Posterior vena cava (tissue), 2 donors: Measurements from ENCODE around the gene REM2. TPM values are rescaled to one million over a fixed set of nuclear protein-coding genes. Genes with fewer than 3 reads are reported as not detected.

Experiments
- DNase-seq: peaks from one replicate; pipeline ENCODE4 v3.0.0-alpha.2; 2020; ENCODE audit warnings: low spot score
- intact Hi-C, 2 donors: fragments of 100-400 bp; cut with DNase I; formaldehyde crosslinking; loops; one replicate each; pipeline versions ENCODE4 v1.14.1 to v1.14.2; 2022 to 2023
- total RNA-seq, 2 donors: library from RNA; stranded (reverse); fragmentation: NEBNext Ultra II Directional; extraction: Animal tissue kit (Norgen Biotek cat#: 25700); gene quantifications; one replicate each; pipeline ENCODE4 v1.2.1, GENCODE V29; 2021
- donor health status: DM: yes; HTN: yes; CAD: no.
- donor health status: DM: yes; HTN: yes; CAD: no.

Gene REM2
- total RNA-seq, 2 donors from 2014 or later, result 0.23 to 0.43 TPM

DNA sequence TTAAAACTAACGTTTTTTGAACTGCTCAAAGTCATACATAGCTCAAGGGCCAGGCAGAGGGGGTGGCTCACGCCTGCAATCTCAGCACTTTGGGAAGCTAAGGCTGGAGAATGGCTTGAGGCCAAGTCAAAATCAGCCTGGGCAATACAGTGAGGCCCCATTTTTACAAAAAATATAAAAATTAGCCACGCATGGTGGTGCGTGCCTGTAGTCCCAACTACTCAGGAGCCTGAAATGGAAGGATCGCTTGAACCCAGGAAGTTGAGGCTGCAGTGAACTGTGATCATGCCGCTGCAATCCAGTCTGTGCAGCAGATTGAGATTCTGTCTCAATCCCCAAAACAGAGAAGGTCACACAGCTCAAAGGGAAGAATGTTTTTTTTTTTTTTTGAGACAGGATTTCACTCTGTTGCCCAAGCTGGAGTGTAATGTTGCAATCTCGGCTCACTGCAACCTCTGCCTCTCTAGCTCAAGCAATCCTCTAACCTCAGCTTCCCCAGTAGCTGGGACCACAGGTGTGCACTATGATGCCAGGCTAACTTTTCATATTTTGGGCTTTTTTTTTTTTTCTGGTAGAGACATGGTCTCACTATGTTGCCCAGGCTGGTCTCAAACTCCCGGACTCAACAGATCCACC is 33.0 kb downstream of the REM2 start:
- intact Hi-C loops, result no loop called here
- DNase-seq, result no peak

DNA sequence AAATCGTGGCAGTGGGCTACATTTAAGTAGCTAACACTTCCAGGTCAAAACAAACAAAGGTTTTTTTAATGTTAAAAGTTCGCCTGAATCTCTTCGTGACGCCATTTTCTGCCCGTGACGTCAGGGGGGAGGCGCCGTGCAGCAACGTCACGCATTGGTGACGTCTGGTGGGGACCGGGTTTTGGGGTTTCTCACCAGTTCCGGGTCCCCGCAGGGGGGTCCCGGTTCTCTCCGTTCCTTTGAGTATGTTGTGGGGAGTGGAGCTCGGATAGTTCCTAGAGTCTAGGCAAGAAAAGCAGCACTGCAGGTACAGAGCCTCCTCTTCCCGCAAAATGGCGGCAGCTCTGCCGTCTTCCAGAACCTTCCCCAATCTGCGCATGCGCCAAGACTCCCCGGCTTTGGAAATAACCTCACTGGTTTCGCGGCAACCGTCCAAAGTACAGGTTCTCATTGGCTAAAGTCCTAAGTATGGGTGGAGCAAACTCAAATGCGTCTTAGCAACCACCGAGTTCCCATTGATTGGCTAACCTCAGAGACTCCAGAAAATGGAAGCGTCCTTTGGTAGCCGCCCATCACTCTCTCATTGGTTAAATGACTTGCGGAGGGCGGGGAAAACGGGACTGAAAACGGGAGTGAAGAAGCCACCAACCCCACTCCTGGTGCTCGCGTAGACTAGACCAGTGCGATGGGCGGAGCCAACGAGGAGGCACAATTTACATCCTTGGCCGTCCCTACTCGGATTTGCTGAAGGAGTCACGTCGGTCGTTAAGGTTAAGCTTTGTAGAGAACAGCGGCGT is 36.0 kb downstream of the REM2 start, which contains the start of gene RBM23:
Gene RBM23, minus strand, starts transcription at position 346 of the 797 bp plus-strand sequence.
- DNase-seq, result peak; percentile 100
- intact Hi-C loops, result no loop called here

DNA sequence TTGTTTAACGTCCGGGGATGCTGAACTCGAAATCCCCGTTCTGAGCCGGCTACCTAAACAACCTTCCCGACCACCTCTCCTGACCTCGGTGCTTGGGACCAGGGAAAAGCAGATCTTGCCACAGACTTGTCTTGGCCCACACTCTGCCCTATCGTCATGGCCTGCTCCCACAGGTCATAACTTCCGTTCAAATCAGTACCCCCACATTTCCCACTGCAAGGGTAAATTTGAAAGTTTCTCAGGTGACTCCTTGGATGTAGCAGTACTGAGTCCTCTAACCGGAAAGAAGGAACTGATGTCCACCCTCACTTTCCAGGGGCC is 36.5 kb downstream of the REM2 start:
- intact Hi-C loops, result no loop called here
- no peak for DNase-seq

GRCh38 chr14:22920697-22921096 is 37.7 kb downstream of the REM2 start:
- intact Hi-C loops, result no loop called here
- DNase-seq, result no peak

DNA sequence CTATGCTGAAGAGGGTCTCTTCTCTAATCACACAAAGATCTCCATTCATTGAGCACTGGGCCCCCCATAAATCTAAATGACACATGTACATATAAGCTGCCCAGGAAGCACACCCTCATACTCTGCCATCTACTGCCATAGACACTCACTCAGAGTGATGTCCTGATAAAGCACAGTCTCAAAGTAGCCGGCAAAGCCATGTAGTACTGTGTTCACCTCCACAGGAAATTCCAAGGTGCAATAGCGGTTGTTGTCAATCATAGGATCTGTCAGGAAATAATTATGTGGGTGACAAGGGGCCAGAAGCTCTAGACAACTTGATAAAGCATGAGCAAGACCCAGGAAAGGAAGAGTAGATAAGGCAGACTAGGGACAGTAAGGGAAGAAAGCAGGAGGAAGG is 39.3 kb downstream of the REM2 start:
- intact Hi-C loops, result no loop called here

DNA sequence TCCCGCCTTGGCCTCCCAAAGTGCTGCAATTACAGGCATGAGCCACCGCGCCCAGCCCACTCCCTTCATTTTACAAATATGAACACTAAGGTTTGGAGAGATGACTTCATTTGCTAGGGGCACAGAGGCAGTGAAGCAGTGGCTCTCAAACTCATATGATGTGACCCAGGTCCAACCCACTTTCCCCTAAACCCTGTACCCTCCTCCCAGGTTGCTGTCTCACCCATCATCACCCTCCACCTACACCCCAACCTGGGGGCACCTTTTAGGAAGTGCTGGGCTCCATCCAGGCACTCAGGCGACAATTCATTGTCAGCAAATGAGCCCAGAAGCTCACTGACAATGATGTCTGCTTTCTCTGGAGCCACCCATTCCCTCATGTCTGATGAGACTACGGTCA is 40.7 kb downstream of the REM2 start:
- intact Hi-C loops, result no loop called here
- no peak for DNase-seq

More for the DNA sequence above, 39.3 kb downstream of the REM2 start:
- no peak for DNase-seq

DNA sequence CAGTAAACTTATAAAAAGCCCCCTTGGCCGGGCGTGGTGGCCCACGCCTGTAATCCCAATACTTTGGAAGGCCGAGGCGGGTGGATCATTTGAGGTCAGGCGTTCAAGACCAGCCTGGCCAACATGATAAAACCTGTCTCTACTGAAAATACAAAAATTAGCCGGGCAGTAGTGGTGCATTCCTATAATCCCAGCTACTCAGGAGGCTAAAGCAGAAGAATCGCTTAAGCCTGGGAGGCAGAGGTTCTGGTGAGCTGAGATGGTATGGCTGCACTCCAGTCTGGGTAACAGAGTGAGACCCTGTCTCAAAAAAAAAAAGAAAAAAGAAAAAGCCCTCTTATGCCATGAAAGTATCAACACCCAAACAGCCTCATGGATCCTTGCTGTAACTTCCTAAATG is 42.5 kb downstream of the REM2 start:
- intact Hi-C loops, result no loop called here
- no peak for DNase-seq

DNA sequence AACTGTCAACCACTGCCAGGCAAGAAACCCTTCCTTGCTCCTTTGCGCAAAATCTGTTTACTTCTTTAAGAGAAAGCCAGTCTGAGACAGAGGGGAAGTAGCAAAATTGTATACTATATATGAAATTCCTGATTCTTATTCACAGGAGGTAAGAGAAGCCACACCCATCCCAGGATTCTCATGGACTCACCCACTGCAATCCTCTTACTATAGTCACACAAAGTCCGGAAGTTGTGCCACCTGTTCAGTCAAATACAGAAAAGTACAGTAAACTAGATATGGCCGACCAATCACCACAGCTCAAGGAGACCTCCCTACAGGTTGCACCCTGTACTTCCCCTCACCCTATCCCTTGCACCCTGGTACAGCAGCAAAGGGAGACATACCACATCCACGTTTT is 43.3 kb downstream of the REM2 start:
- no peak for DNase-seq
- intact Hi-C loops, result no loop called here

DNA sequence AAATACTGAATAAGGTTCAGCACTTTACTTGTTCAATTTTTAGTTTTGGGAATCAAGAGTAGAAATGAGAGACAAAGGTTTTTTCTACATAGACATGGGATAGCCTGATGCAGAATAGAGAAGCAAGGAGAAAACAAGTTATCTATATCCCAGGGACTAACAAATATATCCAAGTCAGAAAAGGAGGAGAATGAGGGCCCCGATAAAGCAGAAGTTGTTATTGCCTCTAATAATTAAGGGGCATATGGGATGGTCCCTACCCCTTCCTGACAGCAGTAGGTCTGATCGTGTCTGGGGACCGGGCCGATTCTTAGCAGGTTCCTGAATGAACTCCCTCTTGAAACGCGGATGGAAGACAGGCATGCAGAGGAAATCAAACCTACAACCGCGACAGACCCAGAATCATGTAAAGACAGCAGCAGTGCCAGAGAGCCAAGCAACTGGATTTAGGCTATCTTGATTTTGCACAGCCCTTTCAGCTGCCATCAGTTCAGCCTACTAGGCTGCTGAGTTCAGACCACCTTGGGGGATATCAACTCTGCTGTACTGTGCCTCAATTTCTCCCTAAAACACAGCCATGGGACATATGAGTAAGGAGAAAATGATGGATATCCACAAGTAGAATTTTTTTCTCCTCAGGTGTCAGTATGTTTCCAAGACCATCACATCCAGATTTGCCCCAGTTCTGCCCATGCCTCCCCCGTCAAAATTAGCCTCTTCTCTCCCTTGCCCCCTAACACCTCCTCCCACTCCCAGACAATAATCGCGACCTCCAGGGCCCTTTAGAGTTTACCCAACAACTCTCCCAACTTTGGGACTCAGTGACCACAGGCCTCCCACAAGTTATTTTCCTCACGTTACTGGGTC is 45.4 kb downstream of the REM2 start:
- intact Hi-C loops, result no loop called here
- DNase-seq, result no peak

- peak; percentile 100 for DNase-seq
- intact Hi-C loops, result no loop called here
These were observed 46.3 kb downstream of the REM2 start, which contains the start of gene PRMT5 for GRCh38 chr14:22929104-22929960. Gene PRMT5, minus strand, starts transcription at chr14:22929376. Its CDS starts 15 bp downstream, at chr14:22929361.

GRCh38 chr14:22929961-22930364 is 46.9 kb downstream of the REM2 start:
- intact Hi-C loops, result no loop called here
- DNase-seq, result no peak

DNA sequence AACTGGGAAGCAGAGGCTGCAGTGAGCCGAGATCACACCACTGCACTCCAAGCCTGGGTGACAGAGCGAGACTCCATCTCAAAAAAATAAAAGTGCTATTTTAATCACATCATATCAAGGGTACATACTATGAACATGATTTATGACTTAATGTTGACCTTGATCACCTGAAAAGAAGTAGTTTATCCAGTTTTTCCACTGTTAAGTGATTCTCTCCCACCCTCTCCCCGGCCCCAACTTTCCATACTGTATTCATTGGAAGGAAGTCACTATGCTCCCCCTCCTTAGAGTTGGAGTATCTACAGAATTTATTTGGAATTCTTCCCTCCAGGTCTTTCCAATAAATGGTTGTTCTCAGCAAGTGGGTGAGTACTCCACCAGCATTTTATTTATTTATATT is 49.1 kb downstream of the REM2 start:
- no peak for DNase-seq
- intact Hi-C loops, result no loop called here

GRCh38 chr14:22935156-22935555 is 52.1 kb downstream of the REM2 start:
- no peak for DNase-seq
- intact Hi-C loops, result loop anchor here in 1 of 2 donors (5.0 kb wide), 1 partner anchor 42 kb away; no protein-coding TSS in a partner anchor

Other genes starting within 250 kb of the REM2 start
- gene OR6J1, start 238.9 kb upstream of the REM2 start, total RNA-seq, result not detected
- 10 to 100 TPM; 49.7 to 53.7 TPM for gene OXA1L, start 116.5 kb upstream of the REM2 start, total RNA-seq
- gene SLC7A7, start 67.8 kb upstream of the REM2 start, total RNA-seq, result 10 to 100 TPM; 11.4 to 17.5 TPM
- gene MRPL52, start 53.3 kb upstream of the REM2 start, total RNA-seq, result 10 to 100 TPM; 58.5 to 58.9 TPM
- gene MMP14, start 46.6 kb upstream of the REM2 start, total RNA-seq, result 100 to 1,000 TPM; 229 to 234 TPM
- 100 to 1,000 TPM; 129 to 139 TPM for gene LRP10, start 11.5 kb upstream of the REM2 start, total RNA-seq
- gene RBM23, start 35.9 kb downstream of the REM2 start, total RNA-seq, result 10 to 100 TPM; 53.8 to 62.2 TPM
- gene PRMT5, start 46.2 kb downstream of the REM2 start, total RNA-seq, result 10 to 100 TPM; 44.9 to 45.9 TPM
- 10 to 100 TPM; 18.0 to 29.2 TPM for gene HAUS4, start 73.9 kb downstream of the REM2 start, total RNA-seq
- gene AJUBA, start 99.3 kb downstream of the REM2 start, total RNA-seq, result 1 to 10 TPM; 5.1 to 6.4 TPM
- 1 to 10 TPM; 3.8 to 5.7 TPM for gene C14orf93, start 126.9 kb downstream of the REM2 start, total RNA-seq
- gene PSMB5, start 151.7 kb downstream of the REM2 start, total RNA-seq, result 10 to 100 TPM; 71.5 to 78.8 TPM
- gene PSMB11, start 159.0 kb downstream of the REM2 start, total RNA-seq, result not detected
- gene CDH24, start 174.3 kb downstream of the REM2 start, total RNA-seq, result 1 to 10 TPM; 1.8 to 2.9 TPM
- gene ACIN1, start 211.9 kb downstream of the REM2 start, total RNA-seq, result 100 to 1,000 TPM in 1 of 2 donors, 10 to 100 TPM in 1; 85.9 to 112 TPM
- 10 to 100 TPM; 35.2 to 38.7 TPM for gene C14orf119, start 212.3 kb downstream of the REM2 start, total RNA-seq
- gene CIROP, start 221.8 kb downstream of the REM2 start, total RNA-seq, result not detected
- under 1 TPM in 1 of 2 donors, not detected in 1; 0.19 TPM for gene CEBPE, start 236.0 kb downstream of the REM2 start, total RNA-seq